Duodenal mucosa (tissue), 2 donors: ENCODE measurements around the gene GMPS.
"Not testable (repeated sequence)": the region's sequence is repeated elsewhere in the genome, so short reads cannot be mapped to it uniquely, and the experiment has no call there.

ENCODE experiments used
- H3K27ac ChIP-seq: one replicate; pipeline ENCODE4 v1.7.0; 2013; ENCODE audit warnings: low read depth, low read length
- H3K27me3 ChIP-seq, 2 donors: one replicate each; pipeline ENCODE4 v1.7.0; 2013; ENCODE audit warnings: low read length in 2 of 2, control low read depth in 1 of 2; ENCODE audit not compliant: insufficient read depth in 2 of 2, control insufficient read depth in 1 of 2
- H3K36me3 ChIP-seq, 2 donors: one replicate each; pipeline ENCODE4 v1.7.0; 2013; ENCODE audit warnings: low read length in 2 of 2, control low read depth in 1 of 2; ENCODE audit not compliant: insufficient read depth in 2 of 2, control insufficient read depth in 1 of 2
- H3K4me1 ChIP-seq, 2 donors: one replicate each; pipeline ENCODE4 v1.7.0; 2013; ENCODE audit warnings: low read length in 2 of 2, control low read depth in 1 of 2; ENCODE audit not compliant: insufficient read depth in 2 of 2, control insufficient read depth in 1 of 2
- H3K4me3 ChIP-seq, 2 donors: one replicate each; pipeline ENCODE4 v1.7.0; 2013; ENCODE audit warnings: low read length in 2 of 2, low read depth in 1 of 2
- H3K9ac ChIP-seq, 2 donors: one replicate each; pipeline ENCODE4 v1.7.0; 2013; ENCODE audit warnings: low read length in 2 of 2, low read depth in 1 of 2
- H3K9me3 ChIP-seq, 2 donors: one replicate each; pipeline ENCODE4 v1.7.0; 2013; ENCODE audit warnings: low read length in 2 of 2, control low read depth in 1 of 2; ENCODE audit not compliant: control insufficient read depth in 1 of 2

The GMPS gene

DNA sequence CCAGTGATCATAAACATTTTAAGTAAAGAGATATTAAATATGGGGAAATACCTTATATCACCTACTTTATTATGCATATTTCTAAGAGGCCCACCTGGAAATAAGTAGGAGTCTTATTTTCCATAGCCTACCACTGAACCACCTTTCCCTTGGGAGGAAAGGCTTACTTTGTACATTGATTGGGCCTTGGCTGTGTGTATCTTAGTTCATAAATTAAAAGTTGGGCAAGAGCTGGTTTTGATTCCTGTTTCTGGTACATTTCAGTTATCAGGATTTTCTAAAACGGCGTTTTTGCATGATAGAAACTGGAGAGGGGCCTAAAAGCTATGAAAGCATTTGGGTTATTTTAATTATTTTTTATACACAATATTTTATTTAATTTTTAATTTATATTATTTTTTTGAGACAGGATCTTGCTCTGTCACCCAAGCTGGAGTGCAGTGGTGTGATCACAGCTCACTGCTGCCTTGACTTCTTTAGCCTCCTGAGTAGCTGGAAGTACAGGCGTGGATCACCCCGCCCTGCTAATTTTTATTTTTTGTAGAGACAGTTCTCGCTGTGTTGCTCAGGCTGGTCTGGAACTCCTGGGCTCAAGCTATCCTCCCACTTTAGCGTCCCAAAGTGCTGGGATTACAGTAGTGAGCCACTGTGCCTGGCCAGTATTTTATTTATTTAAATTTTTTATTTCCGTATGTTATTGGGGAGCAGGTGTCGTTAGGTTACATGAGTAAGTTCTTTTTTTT, 2.6 kb downstream of the GMPS start:
- Histone ChIP-seq H3K9me3 (no peaks in the 10 kb centered on the region), H3K4me3 (no peak overlapping the region), H3K36me3 (no peaks in the 10 kb centered on the region), H3K9ac (no peak overlapping the region), H3K4me1 (peaks cover 11 to 19% of the 10 kb centered on the region in 2 donors), H3K27me3 (no peaks in the 10 kb centered on the region), H3K27ac (no peak overlapping the region)

- H3K4me1 ChIP-seq = peaks cover 6 to 12% of the 10 kb centered on the region in 2 donors
Observed at GRCh38 chr3:155876037-155876436, 5.6 kb downstream of the GMPS start.

DNA sequence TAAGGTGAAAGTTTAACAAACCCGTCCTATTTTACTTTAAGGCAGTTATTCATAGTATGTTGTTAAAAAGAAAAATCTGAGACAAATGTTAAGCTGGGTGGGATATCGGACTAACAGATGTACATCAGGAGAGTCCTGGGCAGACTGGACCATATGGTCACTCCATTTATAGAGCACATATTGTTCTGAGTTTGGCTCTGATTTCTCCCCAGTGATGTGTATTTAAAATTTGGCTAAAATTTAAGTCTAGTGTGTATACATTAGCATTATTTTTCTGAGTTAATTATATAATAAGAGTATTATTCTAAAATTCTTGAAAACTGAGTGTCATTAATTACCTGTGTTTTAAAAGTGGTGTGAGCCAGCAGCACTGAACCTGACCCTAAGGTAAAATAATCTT, 6.1 kb downstream of the GMPS start:
- H3K9ac ChIP-seq = no peak overlapping the region

More at GRCh38 chr3:155876037-155876436, 5.6 kb downstream of the GMPS start:
- Histone ChIP-seq H3K36me3 (no peaks in the 10 kb centered on the region), H3K27me3 (no peaks in the 10 kb centered on the region), H3K27ac (no peak overlapping the region), H3K9me3 (no peaks in the 10 kb centered on the region), H3K9ac (no peak overlapping the region), H3K4me3 (no peak overlapping the region)

GRCh38 chr3:155880286-155880685, 9.8 kb downstream of the GMPS start:
- Histone ChIP-seq H3K9me3 (no peaks in the 10 kb centered on the region), H3K27ac (no peak overlapping the region), H3K4me3 (no peak overlapping the region), H3K4me1 (no peaks in the 10 kb centered on the region), H3K36me3 (no peaks in the 10 kb centered on the region), H3K9ac (no peak overlapping the region), H3K27me3 (no peaks in the 10 kb centered on the region)

More for the DNA sequence above, 6.1 kb downstream of the GMPS start:
- no peaks in the 10 kb centered on the region for H3K27me3 ChIP-seq
- no peaks in the 10 kb centered on the region for H3K36me3 ChIP-seq
- peaks cover 6 to 12% of the 10 kb centered on the region in 2 donors for H3K4me1 ChIP-seq
- no peak overlapping the region for H3K27ac ChIP-seq
- no peaks in the 10 kb centered on the region for H3K9me3 ChIP-seq
- no peak overlapping the region for H3K4me3 ChIP-seq

GRCh38 chr3:155884292-155884691, 13.8 kb downstream of the GMPS start:
- H3K4me1 ChIP-seq = peaks cover 0 to 5% of the 10 kb centered on the region in 2 donors
- H3K36me3 ChIP-seq = no peaks in the 10 kb centered on the region
- no peak overlapping the region for H3K9ac ChIP-seq
- no peak overlapping the region for H3K4me3 ChIP-seq
- no peaks in the 10 kb centered on the region for H3K9me3 ChIP-seq
- H3K27ac ChIP-seq = no peak overlapping the region
- H3K27me3 ChIP-seq = no peaks in the 10 kb centered on the region

DNA sequence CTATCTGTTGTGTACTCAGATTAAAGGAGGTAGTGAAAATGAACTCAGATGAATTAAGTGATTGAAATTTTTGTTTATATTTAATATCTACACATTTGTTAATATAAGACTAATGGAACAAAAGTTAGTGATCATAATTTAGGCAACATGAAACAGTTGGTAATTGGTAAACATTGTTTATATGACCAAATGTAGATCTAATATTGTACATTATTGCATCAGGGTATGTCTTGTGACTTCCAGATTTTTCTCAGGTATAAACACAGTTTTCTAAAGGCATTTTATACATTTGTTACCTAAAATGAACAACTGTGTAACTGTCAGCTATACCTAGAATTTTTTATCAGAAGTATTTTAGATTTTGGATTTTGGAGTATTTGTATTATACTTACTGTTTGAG, 14.8 kb downstream of the GMPS start:
- Histone ChIP-seq H3K4me1 (peaks cover 0 to 7% of the 10 kb centered on the region in 2 donors), H3K4me3 (no peak overlapping the region), H3K9me3 (no peaks in the 10 kb centered on the region), H3K9ac (no peak overlapping the region), H3K36me3 (no peaks in the 10 kb centered on the region), H3K27ac (no peak overlapping the region), H3K27me3 (no peaks in the 10 kb centered on the region)

DNA sequence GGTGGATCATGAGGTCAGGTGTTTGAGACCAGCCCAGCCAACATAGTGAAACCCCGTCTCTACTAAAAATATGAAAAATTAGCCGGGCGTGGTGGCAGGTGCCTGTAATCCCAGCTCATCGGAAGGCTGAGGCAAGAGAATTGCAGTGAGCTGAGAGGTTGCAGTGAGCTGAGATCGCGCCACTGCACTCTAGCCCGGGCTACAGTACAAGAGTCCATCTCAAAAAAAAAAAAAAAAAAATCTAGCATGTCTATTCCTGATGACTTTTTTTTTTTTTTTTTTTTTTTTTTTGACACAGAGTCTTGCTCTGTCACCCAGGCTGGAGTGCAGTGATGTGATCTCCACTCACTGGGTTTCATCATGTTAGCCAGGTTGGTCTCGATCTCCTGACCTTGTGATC, 15.9 kb downstream of the GMPS start:
- H3K27me3 ChIP-seq, H3K4me3 ChIP-seq, H3K9ac ChIP-seq, H3K9me3 ChIP-seq, H3K27ac ChIP-seq, H3K36me3 ChIP-seq: not testable (repeated sequence)
- peaks cover 8 to 15% of the 10 kb centered on the region in 2 donors for H3K4me1 ChIP-seq

DNA sequence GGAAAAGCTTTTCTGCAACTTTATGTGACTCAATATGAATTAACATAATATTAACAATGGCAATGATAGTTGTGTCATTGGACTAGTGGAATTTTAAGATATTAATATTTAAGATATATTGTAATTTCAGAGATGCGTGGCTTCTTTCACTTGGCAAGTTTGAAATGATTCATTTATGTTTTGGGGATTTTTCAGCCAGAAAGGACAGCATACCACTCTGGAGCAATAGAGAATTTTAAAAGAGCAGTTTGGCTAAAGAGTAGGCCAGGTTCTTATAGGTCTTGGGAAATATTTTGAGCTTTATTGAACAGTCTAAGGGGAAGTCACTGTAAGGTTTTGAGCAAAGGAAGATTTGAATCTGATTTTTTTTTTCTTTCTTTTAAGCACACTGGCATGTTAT, 16.5 kb downstream of the GMPS start:
- no peaks in the 10 kb centered on the region for H3K36me3 ChIP-seq
- H3K27me3 ChIP-seq = no peaks in the 10 kb centered on the region

DNA sequence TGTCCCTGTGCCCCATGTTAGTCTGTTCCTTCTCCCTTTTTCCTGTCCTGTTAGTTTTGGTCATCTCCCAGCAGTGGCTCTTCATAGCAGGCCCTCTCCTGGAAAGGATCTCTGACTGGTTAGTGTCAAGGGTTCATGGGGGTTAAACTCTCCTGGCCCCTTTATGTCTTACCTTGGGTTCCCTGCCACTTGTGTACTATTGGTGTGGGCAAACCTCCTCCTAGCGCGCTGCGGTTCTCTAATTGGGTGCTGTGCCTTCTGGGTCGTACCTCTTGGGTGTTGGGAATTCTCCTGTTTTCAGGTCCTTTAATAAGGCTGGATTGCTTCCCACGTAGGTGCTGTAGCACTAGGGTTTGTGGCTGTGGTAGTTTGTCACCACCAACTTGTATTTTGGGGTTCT, 18.8 kb downstream of the GMPS start:
- Histone ChIP-seq H3K4me3 (no peak overlapping the region), H3K9me3 (no peaks in the 10 kb centered on the region), H3K9ac (no peak overlapping the region), H3K36me3 (peaks cover 0 to 4% of the 10 kb centered on the region in 2 donors), H3K27ac (no peak overlapping the region), H3K4me1 (peaks cover 8 to 15% of the 10 kb centered on the region in 2 donors), H3K27me3 (no peaks in the 10 kb centered on the region)

More for the DNA sequence above, 16.5 kb downstream of the GMPS start:
- Histone ChIP-seq H3K9me3 (no peaks in the 10 kb centered on the region), H3K4me1 (peaks cover 8 to 15% of the 10 kb centered on the region in 2 donors), H3K9ac (no peak overlapping the region), H3K27ac (no peak overlapping the region), H3K4me3 (no peak overlapping the region)

DNA sequence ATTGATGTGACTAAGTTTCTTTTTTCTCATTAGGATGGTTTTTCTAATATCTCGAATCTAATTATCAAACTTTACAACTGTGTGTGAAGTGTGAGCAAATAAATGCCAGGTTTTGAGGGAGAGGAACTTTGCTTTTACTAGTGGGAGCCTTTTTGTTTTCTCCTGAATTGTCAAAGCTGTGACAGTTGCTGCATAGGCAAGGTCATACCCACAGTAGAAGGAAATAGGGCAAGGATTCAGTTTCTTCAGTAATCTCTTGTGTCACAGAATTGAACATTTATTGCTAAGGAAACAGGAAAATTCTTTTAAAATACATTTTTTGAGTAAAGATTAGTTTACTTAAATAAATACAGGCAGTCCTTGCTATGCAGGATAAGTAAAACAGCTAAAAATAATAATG, 19.5 kb downstream of the GMPS start:
- Histone ChIP-seq H3K36me3 (peaks cover 0 to 10% of the 10 kb centered on the region in 2 donors), H3K27ac (no peak overlapping the region), H3K4me3 (no peak overlapping the region), H3K9me3 (no peaks in the 10 kb centered on the region), H3K4me1 (peaks cover 8 to 15% of the 10 kb centered on the region in 2 donors), H3K27me3 (no peaks in the 10 kb centered on the region), H3K9ac (no peak overlapping the region)
